GM21526 (cell line): ENCODE results near the gene ANKRD11.
"Not testable (repeated sequence)": the region's sequence is repeated elsewhere in the genome, so short reads cannot be mapped to it uniquely, and the experiment has no call there.

ENCODE experiments used
- ATAC-seq: cut with Tn5 transposase; IDR thresholded peaks from one replicate; pipeline ENCODE4 v1.9.1; 2021; ENCODE audit warnings: moderate library complexity; ENCODE audit not compliant: unreplicated experiment, low FRiP score

ANKRD11 gene

DNA sequence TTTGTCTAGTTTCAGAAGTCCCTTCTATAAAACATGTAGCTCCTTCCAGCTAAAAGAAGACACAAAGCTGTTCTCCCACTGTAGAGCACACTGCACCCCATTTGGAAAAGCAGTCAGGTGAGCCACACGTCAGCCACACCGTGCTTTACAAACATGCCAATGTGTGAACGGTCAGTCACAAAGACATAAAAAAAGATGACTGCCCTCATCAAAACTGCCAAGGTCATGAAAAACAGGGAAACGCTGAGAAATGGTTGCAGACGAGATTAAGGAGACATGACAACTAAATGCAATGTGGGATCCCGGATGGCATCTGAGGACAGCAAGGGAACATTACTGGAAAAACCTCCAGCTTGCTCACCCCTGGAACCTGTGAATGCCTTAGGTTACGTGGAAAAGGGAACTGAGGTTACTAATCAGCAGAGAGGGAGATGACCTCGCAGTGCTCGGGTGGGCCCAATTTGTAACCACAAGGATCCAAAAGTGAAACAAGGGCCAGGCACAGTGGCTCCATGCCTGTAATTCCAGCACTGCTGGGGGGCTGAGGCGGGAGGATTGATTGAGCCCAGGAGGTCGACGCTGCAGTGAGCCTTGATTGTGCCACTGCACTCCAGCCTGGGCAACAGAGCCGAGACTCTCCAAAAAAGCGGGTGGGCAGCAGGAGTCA, 8.1 kb downstream of the ANKRD11 start:
- ATAC-seq: no peak

GRCh38 chr16:89481356-89481955, 8.9 kb downstream of the ANKRD11 start:
- ATAC-seq: no peak

DNA sequence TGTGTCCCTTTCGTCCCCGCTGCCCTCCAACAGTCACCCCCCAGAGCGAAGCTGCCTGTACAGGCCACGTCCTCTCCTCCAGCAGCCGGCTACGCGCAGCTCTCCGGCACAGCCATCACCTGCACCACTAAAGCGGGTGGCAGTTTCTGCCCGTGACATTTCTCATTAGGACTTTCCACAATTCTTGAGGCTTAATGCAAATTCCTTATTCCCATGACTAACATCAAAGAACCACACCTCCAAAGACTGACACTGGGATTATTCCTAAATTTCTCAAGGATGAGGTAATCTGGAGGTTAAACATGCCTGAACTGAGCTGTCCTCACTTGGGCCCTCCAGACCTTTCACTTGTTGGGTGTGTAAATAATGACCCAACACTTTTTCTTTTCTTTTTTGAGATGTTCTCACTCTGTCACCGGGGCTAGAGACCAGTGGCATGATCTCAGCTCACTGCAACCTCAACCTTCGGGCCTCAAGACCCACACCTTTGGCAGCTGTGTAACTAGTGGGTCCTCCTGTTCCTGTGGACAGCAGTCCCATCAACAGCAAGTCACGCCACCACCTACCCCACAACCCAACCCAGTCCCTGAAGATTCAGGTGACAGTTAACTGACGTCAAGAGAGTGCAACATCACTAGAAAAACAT, 11.7 kb downstream of the ANKRD11 start:
- no peak for ATAC-seq

DNA sequence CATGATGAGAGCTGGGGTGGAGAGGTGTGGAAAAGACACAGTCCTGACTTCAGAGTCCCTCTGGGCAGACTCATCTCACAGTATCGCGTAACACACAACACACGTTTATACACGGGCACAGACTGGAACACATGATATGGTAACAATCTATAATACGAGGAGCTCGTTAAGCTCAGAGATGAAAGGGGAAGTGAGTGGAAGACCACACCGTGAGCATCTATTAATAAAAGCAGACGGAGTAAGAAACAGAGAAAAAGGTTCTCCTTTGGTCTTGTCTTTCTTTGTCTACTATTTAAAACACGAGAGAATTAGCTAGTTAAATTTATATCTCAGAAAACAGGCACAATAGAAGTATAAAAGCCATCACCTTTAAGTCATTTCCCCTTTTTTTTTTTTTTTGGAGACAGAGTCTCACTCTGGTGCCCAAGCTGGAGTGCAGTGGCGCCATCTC, 13.5 kb downstream of the ANKRD11 start:
- no peak for ATAC-seq

- ATAC-seq: no peak
These were observed 14.0 kb downstream of the ANKRD11 start for GRCh38 chr16:89476379-89476778.

GRCh38 chr16:89475144-89475543, 15.2 kb downstream of the ANKRD11 start:
- no peak for ATAC-seq

GRCh38 chr16:89473791-89474414, 16.5 kb downstream of the ANKRD11 start:
- ATAC-seq: no peak

GRCh38 chr16:89473136-89473712, 17.1 kb downstream of the ANKRD11 start:
- ATAC-seq: no peak

GRCh38 chr16:89472711-89473075, 17.7 kb downstream of the ANKRD11 start:
- ATAC-seq: no peak

- ATAC-seq: no peak
These were observed 23.0 kb downstream of the ANKRD11 start for GRCh38 chr16:89467382-89467781.

DNA sequence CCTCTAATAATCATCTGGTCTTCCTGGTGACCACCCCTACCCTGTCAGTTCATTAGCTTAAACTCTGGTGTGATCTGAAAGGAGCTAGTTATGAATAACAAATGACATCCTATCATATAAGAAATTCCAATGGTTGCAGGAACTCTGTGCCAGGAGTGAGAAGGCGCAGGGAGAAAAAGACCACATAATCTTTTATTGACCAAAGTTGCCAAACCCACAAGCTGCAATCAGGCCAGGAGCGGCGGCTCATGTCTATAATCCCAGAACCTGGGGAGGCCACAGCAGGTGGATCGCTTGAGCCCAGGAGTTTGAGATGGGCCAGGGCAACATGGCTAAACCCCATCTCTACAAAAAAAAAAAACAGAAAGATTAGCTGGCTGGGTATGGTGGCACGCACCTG, 23.4 kb downstream of the ANKRD11 start:
- no peak for ATAC-seq

DNA sequence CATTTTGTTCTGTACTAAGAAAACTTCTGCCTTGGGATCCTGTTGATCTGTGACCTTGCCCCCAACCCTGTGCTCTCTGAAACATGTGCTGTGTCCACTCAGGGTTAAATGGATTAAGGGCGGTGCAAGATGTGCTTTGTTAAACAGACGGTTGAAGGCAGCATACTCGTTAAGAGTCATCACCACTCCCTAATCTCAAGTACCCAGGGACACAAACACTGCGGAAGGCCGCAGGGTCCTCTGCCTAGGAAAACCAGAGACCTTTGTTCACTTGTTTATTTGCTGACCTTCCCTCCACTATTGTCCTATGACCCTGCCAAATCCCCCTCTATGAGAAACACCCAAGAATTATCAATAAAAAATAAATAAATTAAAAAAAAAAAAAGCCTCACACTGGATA, 27.0 kb downstream of the ANKRD11 start:
- ATAC-seq: not testable (repeated sequence)

GRCh38 chr16:89462639-89463038, 27.7 kb downstream of the ANKRD11 start:
- ATAC-seq: not testable (repeated sequence)

GRCh38 chr16:89461890-89462289, 28.5 kb downstream of the ANKRD11 start:
- not testable (repeated sequence) for ATAC-seq

DNA sequence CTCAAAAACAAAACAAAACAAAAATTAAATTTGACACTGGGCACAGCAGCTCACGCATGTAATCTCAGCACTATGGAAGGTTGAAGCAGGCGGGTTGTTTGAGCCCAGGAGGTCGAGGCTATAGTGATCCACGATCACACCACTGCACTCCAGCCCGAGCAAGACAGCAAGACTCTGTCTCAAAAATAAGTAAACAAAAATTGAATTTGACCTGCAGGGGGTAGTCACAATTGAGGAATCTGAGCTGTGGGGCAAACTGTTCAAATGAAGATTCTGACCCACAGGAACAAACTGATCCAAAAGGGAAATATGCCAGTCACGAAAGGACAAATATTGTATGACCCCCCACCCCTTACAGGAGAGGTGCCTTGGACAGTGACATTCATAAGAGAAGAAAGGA, 29.8 kb downstream of the ANKRD11 start:
- no peak for ATAC-seq

- no peak for ATAC-seq
These were observed 31.4 kb downstream of the ANKRD11 start for GRCh38 chr16:89458967-89459366.

GRCh38 chr16:89458551-89458950, 31.8 kb downstream of the ANKRD11 start:
- no peak for ATAC-seq

GRCh38 chr16:89456419-89456959, 33.9 kb downstream of the ANKRD11 start:
- no peak for ATAC-seq

DNA sequence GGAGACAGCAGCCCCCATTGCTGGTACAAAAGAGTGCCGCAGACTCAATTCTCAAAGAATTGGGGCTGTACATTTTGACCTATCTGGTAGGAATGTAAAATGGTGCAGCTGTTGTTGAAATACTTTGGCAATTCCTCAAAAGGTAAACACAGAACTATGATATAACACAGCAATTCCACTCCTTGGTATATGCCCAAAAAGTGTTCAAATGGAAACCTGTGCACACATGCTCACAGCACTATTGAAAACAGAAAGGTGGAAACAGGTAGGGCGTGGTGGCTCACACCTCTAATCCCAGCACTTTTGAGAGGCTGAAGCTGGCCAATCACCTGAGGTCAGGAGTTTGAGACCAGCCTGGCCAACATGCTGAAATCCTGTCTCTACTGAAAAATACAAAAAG, 34.7 kb downstream of the ANKRD11 start:
- no peak for ATAC-seq

GRCh38 chr16:89455178-89455577, 35.2 kb downstream of the ANKRD11 start:
- ATAC-seq: no peak
